NB4 (cell line): ENCODE data around the gene CCBE1.

Experiments
- DNase-seq: peaks from one replicate; pipeline ENCODE4 v3.0.0; 2010; ENCODE audit warnings: low read depth
- H3K4me3 ChIP-seq: one replicate; pipeline ENCODE4 v1.5.1; 2011; ENCODE audit warnings: mild to moderate bottlenecking, low read depth, low read length, moderate library complexity
- CTCF ChIP-seq: IDR thresholded peaks from one replicate; pipeline ENCODE4 v1.5.1; 2012; ENCODE audit warnings: low read depth, low read length
- MAX ChIP-seq: IDR thresholded peaks from 2 replicates; pipeline ENCODE4 v1.6.1; 2011; ENCODE audit warnings: low read depth, low read length
- MYC ChIP-seq: IDR thresholded peaks from 2 replicates; pipeline ENCODE4 v1.6.1; 2011; ENCODE audit warnings: low read depth, low read length
- POLR2A ChIP-seq: IDR thresholded peaks from 2 replicates; pipeline ENCODE4 v1.6.1; 2011; ENCODE audit warnings: mild to moderate bottlenecking; ENCODE audit not compliant: insufficient read length; ENCODE audit errors: extremely low read depth

The CCBE1 gene

GRCh38 chr18:59539108-59539507 lies 158.1 kb downstream of the CCBE1 start:
- TF ChIP-seq POLR2A (no peak), CTCF (no peak), MYC (no peak), MAX (no peak)
- H3K4me3 ChIP-seq = no peak overlapping the region
- DNase-seq = no peak

DNA sequence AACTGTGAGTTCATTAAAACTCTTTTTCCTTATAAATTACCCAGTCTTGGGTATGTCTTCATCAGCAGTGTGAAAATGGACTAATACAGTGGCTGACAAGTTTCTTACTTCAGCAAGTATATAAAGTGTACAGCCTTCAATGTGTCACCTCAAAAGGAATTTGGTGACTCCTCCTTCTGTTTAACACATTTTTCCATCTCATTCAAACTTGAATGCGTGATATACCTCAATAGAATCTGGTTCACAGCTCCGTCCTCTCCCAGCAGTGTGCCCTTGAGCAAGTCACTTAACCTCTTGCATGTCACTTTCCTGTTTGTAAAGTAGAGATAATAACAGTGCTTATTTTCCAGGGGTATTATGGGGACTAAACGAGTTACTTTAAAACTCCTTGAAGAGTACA lies 159.6 kb downstream of the CCBE1 start:
- H3K4me3 ChIP-seq = no peak overlapping the region
- TF ChIP-seq MAX = no peak
- no peak for DNase-seq

DNA sequence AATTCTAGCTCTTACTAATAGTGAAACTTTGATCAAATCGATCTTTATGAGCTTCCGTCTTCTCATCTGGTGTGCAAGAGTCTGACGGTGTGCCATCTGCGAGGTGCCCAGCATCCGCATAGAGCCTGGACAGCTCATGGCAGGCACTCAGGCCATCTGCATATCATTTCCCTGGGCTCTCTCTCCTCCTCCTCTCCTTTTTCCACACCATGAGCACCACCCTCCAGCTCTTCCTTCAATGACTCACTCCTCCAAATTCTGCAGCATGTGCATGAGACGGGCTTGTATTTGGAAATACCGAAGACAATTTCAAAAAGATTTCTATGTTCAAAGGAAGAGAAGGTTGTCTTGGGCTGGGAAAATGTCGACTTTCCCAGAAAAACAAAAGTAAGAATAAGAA lies 161.1 kb downstream of the CCBE1 start:
- no peak overlapping the region for H3K4me3 ChIP-seq
- TF ChIP-seq CTCF (no peak), POLR2A (no peak), MYC (no peak), MAX (no peak)
- no peak for DNase-seq

DNA sequence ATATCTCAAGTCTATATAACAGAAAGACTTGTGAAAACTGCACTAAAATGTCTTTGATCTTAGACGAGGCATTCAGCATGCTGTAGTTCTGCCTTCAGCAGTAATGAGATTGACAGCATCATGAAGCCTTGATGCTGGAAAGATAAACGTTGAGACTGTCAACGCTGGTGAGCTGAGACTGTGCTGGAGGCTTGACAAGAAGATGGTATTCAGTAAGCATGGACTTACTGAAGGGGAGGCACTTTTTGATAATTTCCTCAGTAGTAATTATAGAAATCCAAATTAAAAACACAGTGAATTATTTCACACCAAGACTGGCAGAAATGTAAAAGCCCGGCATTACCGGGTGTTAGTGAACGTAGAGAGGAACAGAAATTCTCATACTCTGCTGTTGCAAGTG lies 162.2 kb downstream of the CCBE1 start:
- no peak for DNase-seq
- no peak overlapping the region for H3K4me3 ChIP-seq
- no peak for TF ChIP-seq POLR2A
- TF ChIP-seq MYC = no peak
- TF ChIP-seq MAX = no peak
- no peak for TF ChIP-seq CTCF

- no peak overlapping the region for H3K4me3 ChIP-seq
- DNase-seq = no peak
- TF ChIP-seq POLR2A (no peak), MAX (no peak), CTCF (no peak), MYC (no peak)
Measured at GRCh38 chr18:59528866-59529265, 168.4 kb downstream of the CCBE1 start.

DNA sequence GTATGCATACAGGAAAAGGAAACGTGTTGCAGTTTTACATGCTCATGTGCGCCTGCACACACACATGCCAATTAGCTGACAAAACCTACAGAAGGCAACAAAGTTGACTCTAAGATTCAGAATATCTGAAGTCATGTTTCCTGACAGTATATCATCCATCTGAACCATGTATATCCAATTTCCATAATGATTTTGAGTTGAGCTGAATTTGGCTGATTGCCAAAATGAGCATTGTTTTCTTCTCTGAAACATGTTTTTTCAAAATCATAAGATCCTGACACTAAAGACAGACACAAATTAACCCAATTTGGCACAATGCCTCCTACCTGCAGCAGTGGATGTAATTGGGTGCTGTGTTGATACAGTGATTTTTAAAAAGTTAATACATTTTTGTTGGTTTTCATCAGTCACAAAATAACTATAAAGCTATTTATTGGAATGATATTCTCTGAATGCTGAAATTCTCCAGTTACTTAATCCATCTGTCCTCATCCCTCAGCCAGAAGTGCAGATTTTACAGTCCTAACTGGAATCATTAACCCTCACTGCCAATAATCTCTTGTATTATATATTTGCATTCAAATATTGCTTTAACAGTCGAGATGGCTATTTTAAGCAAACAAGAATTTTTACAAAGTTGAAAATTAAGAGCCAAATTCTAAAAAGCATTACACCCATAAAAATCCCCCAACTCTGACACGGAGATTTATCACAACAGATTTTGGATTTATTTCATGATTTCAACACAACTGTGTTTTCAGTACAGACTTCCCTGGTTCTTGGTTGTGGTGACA lies 176.5 kb downstream of the CCBE1 start:
- TF ChIP-seq POLR2A (no peak), CTCF (no peak), MYC (no peak)
- no peak for DNase-seq
- no peak overlapping the region for H3K4me3 ChIP-seq
